HG02885 (cell line): ENCODE measurements around the gene ZNF106.

Source experiments
- ATAC-seq: cut with Tn5 transposase; IDR thresholded peaks from one replicate; pipeline ENCODE4 v1.9.1; 2021; ENCODE audit warnings: mild to moderate bottlenecking; ENCODE audit not compliant: unreplicated experiment, poor library complexity

The ZNF106 gene

GRCh38 chr15:42411884-42412283 is 79.1 kb downstream of the ZNF106 start:
- no peak for ATAC-seq

- ATAC-seq, result no peak
These were observed 81.9 kb downstream of the ZNF106 start for GRCh38 chr15:42409011-42409410.

DNA sequence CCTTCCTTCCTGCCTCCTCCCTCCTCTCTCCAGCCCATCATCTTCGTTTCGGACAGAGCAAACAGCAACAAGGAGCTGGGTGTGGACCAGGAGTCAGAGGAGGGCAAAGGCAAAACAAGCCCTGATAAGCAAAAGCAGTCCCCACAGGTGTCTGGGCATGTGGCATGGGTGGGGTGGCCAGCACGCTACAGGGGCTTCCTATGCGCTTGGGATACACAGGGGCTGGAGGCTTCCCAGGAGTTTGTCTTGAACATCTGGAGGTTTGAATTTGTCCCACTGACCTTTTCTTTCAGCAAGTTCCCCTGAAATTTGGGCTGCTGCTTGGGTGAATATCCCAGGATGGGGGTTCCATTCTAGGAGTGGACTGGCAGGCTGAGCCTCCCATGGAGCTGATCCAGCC is 82.8 kb downstream of the ZNF106 start:
- ATAC-seq, result no peak

DNA sequence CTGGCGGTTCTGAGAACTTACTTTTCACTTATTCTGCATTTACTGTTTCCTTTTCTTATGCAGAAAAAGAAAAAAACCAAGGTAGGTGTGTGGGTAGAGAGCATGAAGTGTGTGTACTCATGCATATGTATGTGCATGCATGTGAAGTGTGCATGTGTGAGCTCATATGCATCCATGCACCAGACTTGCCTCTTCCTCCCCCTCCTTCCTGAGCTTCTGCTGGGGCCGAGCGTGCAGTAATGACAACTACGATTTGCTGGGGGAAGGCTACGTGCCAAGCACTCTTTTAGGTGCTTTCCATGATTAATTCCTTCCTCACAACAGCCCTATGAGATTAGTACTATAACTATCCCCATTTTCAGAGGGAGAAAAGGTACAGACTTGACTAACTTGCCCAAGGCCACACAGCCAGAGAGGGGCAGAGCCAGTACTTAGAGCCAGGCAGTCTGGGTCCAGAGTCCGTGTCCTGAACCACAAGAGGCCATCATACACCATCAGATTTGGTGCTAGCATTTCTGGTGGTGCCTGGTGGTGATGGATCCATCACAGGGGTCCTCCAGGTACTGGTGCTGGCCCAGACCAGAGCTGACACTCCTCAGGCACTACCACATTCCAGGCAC is 85.0 kb downstream of the ZNF106 start:
- ATAC-seq, result no peak

DNA sequence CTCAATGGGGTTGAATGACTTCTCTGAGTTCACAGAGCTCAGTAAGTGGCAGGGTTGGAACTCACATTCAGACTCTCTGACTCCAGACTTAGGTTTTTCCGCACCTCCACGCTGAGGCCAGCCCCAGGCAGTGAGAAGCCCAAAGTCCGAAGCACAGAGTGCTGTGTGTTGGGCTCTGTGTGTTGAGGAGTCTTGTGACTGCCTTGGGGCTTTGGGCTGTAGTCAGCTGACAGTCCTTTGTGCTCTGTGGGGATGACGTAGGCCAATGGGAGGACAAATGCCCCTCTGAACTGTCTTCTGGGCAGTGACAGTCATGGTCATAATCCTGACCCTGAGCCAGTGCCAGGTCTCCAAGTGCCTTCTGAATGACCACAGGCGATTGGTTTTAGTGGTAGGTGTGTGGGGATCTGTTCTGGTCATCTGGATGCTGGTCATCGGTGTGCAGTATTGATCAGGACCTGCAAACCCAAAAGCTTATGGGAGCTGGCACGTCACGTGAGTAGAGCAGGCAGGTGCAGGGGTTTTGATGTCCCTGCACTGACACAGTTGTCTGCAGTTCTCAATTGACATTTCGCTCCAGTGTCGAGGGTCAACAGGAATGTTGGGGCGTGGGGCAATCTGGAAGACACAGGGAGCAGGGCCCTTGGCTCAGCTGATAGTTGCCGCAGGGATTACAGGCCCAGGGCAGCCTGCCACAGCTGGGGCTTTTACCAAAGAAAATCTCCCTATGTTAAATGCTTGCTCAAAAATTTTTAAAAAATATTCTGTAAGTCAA is 86.3 kb downstream of the ZNF106 start:
- ATAC-seq, result no peak

- ATAC-seq, result no peak
These were observed 87.6 kb downstream of the ZNF106 start for GRCh38 chr15:42403389-42403788.

GRCh38 chr15:42402455-42403205 is 88.3 kb downstream of the ZNF106 start:
- ATAC-seq, result no peak

- no peak for ATAC-seq
These were observed 89.1 kb downstream of the ZNF106 start for GRCh38 chr15:42401544-42402454.

GRCh38 chr15:42395838-42396237 is 95.1 kb downstream of the ZNF106 start:
- no peak for ATAC-seq

- ATAC-seq, result no peak
These were observed 96.8 kb downstream of the ZNF106 start for GRCh38 chr15:42394106-42394505.

- ATAC-seq, result no peak
These were observed 98.5 kb downstream of the ZNF106 start for GRCh38 chr15:42392309-42393024.

GRCh38 chr15:42387603-42388002 is 103.3 kb downstream of the ZNF106 start:
- no peak for ATAC-seq

DNA sequence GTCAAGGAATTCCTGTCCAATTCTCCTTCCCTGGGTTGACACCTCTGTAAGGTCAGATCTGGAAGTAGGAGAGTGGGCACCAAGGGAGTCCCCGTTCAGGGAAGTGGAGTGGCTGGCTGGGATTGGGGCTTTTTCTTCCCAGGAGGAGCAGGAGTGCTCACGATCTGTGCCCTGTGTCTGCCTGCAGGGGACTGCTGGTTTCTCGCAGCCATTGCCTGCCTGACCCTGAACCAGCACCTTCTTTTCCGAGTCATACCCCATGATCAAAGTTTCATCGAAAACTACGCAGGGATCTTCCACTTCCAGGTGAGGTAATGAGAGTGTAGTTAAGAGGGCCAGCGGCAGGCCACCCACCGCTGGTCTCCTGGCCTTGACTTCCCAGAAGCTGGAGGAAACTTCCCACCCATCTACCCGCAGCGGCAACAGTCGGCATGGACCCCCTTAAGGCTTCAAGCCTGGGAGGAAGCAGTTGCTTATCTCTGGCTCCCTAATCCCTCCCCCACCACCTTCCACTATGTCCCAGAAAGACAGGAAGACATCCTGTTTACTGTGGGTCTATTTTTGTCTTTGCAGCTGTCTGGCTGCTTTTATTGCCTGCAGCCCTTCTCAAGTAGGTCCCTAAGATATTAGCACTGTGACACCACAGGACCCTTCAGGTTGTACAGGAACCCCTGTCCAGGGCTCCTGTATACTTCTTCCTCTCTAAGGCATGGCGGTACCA is 104.8 kb downstream of the ZNF106 start:
- no peak for ATAC-seq

DNA sequence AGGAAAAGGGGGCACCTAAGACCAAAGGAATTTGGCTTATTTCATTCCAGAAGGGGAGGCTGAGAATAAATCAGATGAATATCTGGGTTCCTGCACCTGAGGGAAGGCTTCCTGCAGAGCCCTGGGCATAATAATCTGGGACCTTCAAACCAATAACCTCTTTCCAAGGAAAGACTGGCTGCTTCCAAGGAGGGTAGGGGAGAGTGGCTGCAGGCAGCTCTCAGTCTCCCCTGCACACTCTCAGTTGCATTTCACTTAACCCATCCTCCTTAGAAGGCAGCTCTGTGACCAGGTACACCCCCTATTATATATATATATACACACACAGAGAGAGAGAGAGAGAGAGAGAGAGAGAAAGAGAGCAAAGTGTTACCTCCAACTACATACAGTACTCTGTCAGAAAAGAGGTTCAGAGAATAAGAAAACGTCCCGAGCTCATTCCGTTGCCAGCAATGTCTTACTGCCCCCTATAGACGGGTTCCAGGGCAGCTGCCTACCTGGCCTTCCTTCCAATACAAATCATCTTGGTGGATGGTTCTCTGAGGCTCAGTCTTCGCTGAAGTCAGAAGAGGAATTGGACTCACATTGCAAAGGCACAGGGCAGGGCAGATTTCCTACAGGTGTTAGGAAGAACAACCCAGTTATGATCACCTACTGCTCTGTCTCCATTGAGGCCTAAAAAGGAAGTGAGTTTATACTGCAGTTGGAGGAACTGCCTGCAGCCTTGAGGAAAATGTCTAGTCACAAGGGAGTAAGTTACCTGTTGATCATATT is 105.5 kb downstream of the ZNF106 start:
- ATAC-seq, result no peak

DNA sequence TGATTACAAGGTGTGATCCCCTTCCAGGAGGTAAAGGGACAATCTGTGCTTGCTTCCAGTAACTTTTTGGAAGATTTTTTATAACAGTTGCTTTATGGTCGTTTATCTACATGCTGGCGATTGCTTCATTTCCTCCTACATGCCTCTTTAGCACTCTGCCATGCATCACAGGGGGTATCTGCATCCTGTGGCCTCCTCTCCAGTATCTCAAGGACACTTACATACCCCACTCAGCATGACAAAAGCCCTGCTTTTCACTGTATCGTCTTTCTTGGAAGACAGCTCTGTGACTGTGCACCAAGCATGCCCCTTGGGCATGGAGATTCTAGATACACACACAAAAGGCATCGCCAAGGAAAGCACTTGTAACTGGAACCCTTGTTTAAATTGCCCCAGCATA is 106.3 kb downstream of the ZNF106 start:
- ATAC-seq, result no peak

GRCh38 chr15:42378011-42378410 is 112.9 kb downstream of the ZNF106 start:
- ATAC-seq, result no peak

- ATAC-seq, result no peak
These were observed 115.0 kb downstream of the ZNF106 start for GRCh38 chr15:42375941-42376340.

- no peak for ATAC-seq
These were observed 115.7 kb downstream of the ZNF106 start for GRCh38 chr15:42375252-42375651.
